HUES6 (cell line): ENCODE data around the gene SNRPA.

Source experiments
- H3K27ac ChIP-seq: 2 replicates; pipeline ENCODE4 v1.7.0; 2013; ENCODE audit warnings: low read depth, mild to moderate bottlenecking, low read length, inconsistent platforms
- H3K27me3 ChIP-seq: 2 replicates; pipeline ENCODE4 v1.6.1; 2013; ENCODE audit warnings: low read length; ENCODE audit not compliant: control insufficient read depth, insufficient read depth
- H3K36me3 ChIP-seq: 2 replicates; pipeline ENCODE4 v1.6.1; 2013; ENCODE audit warnings: low read length; ENCODE audit not compliant: control insufficient read depth, insufficient read depth
- H3K4me1 ChIP-seq: 2 replicates; pipeline ENCODE4 v1.6.1; 2013; ENCODE audit warnings: low read length; ENCODE audit not compliant: control insufficient read depth, insufficient read depth
- H3K4me3 ChIP-seq: 2 replicates; pipeline ENCODE4 v1.5.1; 2013; ENCODE audit warnings: low read depth, low read length
- H3K9ac ChIP-seq: one replicate; pipeline ENCODE4 v1.6.1; 2013; ENCODE audit warnings: mild to moderate bottlenecking, low read length
- H3K9me3 ChIP-seq: 2 replicates; pipeline ENCODE4 v1.6.1; 2013; ENCODE audit warnings: low read depth, low read length; ENCODE audit not compliant: control insufficient read depth, insufficient read depth

SNRPA gene

GRCh38 chr19:40739871-40740703 is 10.9 kb upstream of the SNRPA start:
- Histone ChIP-seq H3K36me3 (peaks cover 67% of the 10 kb centered on the region), H3K27ac (no peak overlapping the region), H3K4me3 (no peak overlapping the region), H3K9ac (no peak overlapping the region), H3K4me1 (peaks cover 9% of the 10 kb centered on the region), H3K9me3 (no peaks in the 10 kb centered on the region), H3K27me3 (no peaks in the 10 kb centered on the region)

- Histone ChIP-seq H3K27me3 (no peaks in the 10 kb centered on the region), H3K4me3 (no peak overlapping the region), H3K36me3 (peaks cover 60% of the 10 kb centered on the region), H3K9ac (no peak overlapping the region), H3K4me1 (peaks cover 13% of the 10 kb centered on the region), H3K27ac (no peak overlapping the region), H3K9me3 (no peaks in the 10 kb centered on the region)
Observed at GRCh38 chr19:40740747-40741146, 10.3 kb upstream of the SNRPA start.

- Histone ChIP-seq H3K27me3 (no peaks in the 10 kb centered on the region), H3K9ac (no peak overlapping the region), H3K4me1 (peaks cover 13% of the 10 kb centered on the region), H3K4me3 (no peak overlapping the region), H3K27ac (no peak overlapping the region), H3K9me3 (no peaks in the 10 kb centered on the region), H3K36me3 (peaks cover 54% of the 10 kb centered on the region)
Observed at GRCh38 chr19:40741527-40742390, 9.2 kb upstream of the SNRPA start.

GRCh38 chr19:40742477-40742876 is 8.5 kb upstream of the SNRPA start:
- Histone ChIP-seq H3K36me3 (peaks cover 47% of the 10 kb centered on the region), H3K4me1 (peaks cover 13% of the 10 kb centered on the region), H3K9me3 (no peaks in the 10 kb centered on the region), H3K4me3 (no peak overlapping the region), H3K27me3 (no peaks in the 10 kb centered on the region), H3K27ac (no peak overlapping the region), H3K9ac (no peak overlapping the region)

DNA sequence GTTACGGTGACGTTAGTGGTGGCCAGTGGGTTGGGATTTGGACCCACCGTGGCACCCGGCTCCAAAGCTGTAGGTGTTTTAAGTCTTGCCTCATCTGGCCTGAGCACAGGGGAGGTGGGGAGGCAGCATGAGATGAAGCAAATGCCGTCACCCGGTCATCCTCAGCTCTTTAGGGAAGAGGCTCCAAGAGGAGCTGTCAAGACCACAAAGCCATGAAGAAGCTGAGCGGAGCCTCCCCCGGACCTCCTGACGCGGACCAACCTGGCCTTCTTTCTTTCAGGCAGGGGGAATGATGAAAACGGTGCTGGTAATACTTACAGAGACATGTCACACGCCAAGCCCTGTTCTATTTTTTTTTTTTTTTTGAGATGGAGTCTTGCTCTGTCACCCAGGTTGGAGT is 8.1 kb upstream of the SNRPA start:
- Histone ChIP-seq H3K9me3 (no peaks in the 10 kb centered on the region), H3K9ac (no peak overlapping the region), H3K27me3 (no peaks in the 10 kb centered on the region)

GRCh38 chr19:40743926-40744325 is 7.1 kb upstream of the SNRPA start:
- Histone ChIP-seq H3K9ac (no peak overlapping the region), H3K4me1 (peaks cover 13% of the 10 kb centered on the region), H3K27ac (no peak overlapping the region)

More for the DNA sequence above, 8.1 kb upstream of the SNRPA start:
- peaks cover 13% of the 10 kb centered on the region for H3K4me1 ChIP-seq
- no peak overlapping the region for H3K4me3 ChIP-seq
- H3K27ac ChIP-seq = no peak overlapping the region
- peaks cover 44% of the 10 kb centered on the region for H3K36me3 ChIP-seq

DNA sequence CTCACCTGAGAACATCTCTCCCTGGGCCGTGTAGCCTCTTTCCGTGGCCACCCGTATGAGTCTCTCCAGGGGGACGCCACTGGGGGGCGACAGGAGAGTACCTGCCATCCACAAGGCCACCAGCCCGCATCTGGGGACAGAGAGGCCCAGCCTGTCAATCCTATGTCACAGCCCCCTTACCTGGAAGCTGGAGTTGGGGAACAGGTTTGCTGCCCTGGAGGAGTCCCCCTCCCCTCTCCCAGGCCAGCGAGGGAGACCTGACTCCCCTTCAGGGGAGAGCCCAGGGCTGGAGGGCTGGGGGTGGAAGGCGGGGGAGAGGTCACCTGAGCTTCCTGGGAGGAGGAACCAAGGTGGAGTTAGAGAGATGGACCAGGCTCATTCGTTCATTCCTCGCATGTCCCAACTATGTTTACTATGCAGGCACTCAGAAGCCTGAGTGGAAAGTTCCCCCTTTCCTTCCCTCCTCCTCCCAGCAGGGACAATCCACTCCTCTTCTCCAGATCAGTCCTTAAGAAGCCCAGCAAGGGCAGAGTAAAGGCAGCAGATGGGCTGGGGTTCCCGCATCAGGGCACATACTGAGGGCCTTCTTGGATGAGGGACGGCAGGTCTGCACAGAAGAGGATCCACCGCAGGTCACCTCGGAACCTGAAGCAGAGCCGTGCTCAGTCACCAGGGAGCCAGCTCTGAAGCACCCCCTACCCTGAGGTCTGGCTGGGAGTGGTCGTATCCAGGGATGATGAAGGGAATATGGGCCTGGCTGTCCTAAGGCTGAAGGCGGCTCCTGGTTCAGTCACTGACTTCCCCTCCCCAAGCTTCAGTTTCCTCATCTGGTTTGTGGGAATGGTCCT is 6.2 kb upstream of the SNRPA start:
- Histone ChIP-seq H3K9me3 (no peaks in the 10 kb centered on the region), H3K4me1 (peaks cover 20% of the 10 kb centered on the region), H3K27ac (no peak overlapping the region; the same call in 1 of the 2 replicates), H3K9ac (peak overlapping the region; percentile 39), H3K4me3 (peak overlapping the region; percentile 3; the same call in 1 of the 2 replicates), H3K27me3 (no peaks in the 10 kb centered on the region), H3K36me3 (peaks cover 33% of the 10 kb centered on the region)

More at GRCh38 chr19:40743926-40744325, 7.1 kb upstream of the SNRPA start:
- peaks cover 41% of the 10 kb centered on the region for H3K36me3 ChIP-seq
- H3K9me3 ChIP-seq = no peaks in the 10 kb centered on the region
- no peaks in the 10 kb centered on the region for H3K27me3 ChIP-seq
- no peak overlapping the region for H3K4me3 ChIP-seq

GRCh38 chr19:40745402-40745780 is 5.6 kb upstream of the SNRPA start:
- Histone ChIP-seq H3K4me3 (peak overlapping the region; percentile 3; the same call in 1 of the 2 replicates), H3K9ac (peak overlapping the region; percentile 39), H3K36me3 (peaks cover 29% of the 10 kb centered on the region), H3K4me1 (peaks cover 22% of the 10 kb centered on the region), H3K27ac (no peak overlapping the region; the same call in 1 of the 2 replicates), H3K27me3 (no peaks in the 10 kb centered on the region), H3K9me3 (no peaks in the 10 kb centered on the region)

GRCh38 chr19:40747536-40747935 is 3.5 kb upstream of the SNRPA start:
- Histone ChIP-seq H3K9me3 (no peaks in the 10 kb centered on the region), H3K4me1 (peaks cover 22% of the 10 kb centered on the region), H3K27me3 (no peaks in the 10 kb centered on the region), H3K27ac (no peak overlapping the region), H3K36me3 (peaks cover 20% of the 10 kb centered on the region), H3K4me3 (no peak overlapping the region), H3K9ac (no peak overlapping the region)

GRCh38 chr19:40750058-40750873 is 737 bp upstream of the SNRPA start, which contains the start of gene ACTMAP:
Gene ACTMAP, minus strand, starts transcription at chr19:40750477. Its CDS starts 674 bp downstream, at chr19:40749803.
- Histone ChIP-seq H3K27me3 (no peaks in the 10 kb centered on the region), H3K36me3 (peaks cover 25% of the 10 kb centered on the region), H3K9me3 (no peaks in the 10 kb centered on the region), H3K9ac (peak within 1 kb of the TSS; percentile 98), H3K4me3 (peak within 1 kb of the TSS; percentile 93), H3K27ac (peak within 1 kb of the TSS; percentile 97), H3K4me1 (peaks cover 24% of the 10 kb centered on the region)
